ENCODE measurements around the gene KY. TPM values are rescaled to one million over a fixed set of nuclear protein-coding genes. Genes with fewer than 3 reads are reported as not detected.

KY gene
- total RNA-seq, 1 donor from 2014 or later = not detected

DNA sequence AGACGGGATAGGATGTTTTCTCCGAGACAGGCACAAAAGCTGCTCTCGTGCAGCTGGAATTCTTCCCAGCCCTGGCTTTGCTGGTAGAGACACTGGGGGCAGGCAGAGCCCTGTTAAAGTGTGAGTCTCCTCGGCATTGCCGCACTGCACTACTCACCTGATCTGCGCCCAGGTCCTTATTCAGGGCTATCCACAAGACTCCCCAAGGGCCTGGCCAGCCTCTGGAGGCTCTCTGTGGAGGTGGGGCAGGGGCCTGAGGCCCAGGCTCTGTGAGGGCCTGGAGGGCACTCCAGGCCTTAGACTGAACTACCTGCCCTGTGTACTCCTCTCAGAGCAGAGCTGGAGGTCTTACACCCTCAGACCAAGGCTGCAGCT lies 48.4 kb downstream of the KY start:
- no peak for DNase-seq (ENCODE audit: low spot score in 2 of 2, unreplicated experiment in 2 of 2)
- no peak for TF ChIP-seq CTCF (IDR thresholded peaks at IDR 0.05; ENCODE audit: unreplicated experiment)
- Mint-ChIP-seq H3K9me3 (no peaks in the 10 kb centered on the region), H3K36me3 (no peaks in the 10 kb centered on the region), H3K4me1 (peaks cover 25% of the 10 kb centered on the region), H3K27me3 (ENCODE audit: low read depth) (peaks cover 36% of the 10 kb centered on the region), H3K4me3 (no peak overlapping the region), H3K27ac (no peak overlapping the region)

GRCh38 chr3:134601539-134602439 lies 49.0 kb downstream of the KY start:
- Mint-ChIP-seq H3K4me1 (peaks cover 24% of the 10 kb centered on the region), H3K27ac (no peak overlapping the region), H3K4me3 (no peak overlapping the region), H3K36me3 (no peaks in the 10 kb centered on the region), H3K27me3 (ENCODE audit: low read depth) (peaks cover 38% of the 10 kb centered on the region), H3K9me3 (no peaks in the 10 kb centered on the region)
- peak in 1 of 2 experiments; percentile 58 for DNase-seq (ENCODE audit: low spot score in 2 of 2, unreplicated experiment in 2 of 2)
- TF ChIP-seq CTCF (IDR thresholded peaks at IDR 0.05; ENCODE audit: unreplicated experiment) = no peak

DNA sequence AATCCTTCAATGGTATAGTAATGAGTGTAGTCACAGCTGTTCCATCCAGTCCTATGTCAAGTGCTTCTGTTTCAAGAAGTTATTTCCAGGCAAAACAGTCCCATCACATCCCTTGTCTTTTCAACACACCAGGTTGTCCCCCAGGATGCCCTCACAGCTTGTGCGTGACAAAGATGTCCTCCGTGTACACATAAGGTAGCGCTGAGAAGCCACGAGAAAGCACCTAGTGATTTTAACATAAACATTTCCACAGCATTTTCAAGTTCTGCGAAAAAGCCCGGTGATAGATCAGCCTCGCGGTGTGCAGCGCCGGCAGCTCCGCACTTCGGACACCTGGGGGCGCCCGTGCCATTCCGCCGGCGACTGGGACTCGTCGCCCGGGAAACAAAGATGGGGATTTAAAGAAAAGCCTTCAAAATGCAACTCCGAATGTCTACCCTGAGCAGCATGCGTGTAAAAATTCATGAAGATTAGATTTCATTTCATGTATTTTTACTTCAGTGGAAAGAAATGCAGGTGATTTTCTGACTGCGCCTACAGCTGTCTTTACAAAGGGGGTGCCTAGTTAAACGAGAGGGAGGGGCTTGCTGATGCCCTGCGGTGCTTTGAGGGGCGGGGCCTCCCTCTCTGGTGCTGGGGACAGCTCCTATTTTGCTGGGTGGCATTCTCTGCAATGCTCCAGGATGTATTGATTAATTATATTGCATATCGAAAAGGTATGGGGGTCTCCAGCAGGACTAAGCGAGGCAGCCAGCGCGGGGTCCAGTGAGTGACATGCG lies 49.9 kb downstream of the KY start:
- Mint-ChIP-seq H3K4me1 (peaks cover 20% of the 10 kb centered on the region), H3K36me3 (no peaks in the 10 kb centered on the region), H3K27me3 (ENCODE audit: low read depth) (peaks cover 37% of the 10 kb centered on the region), H3K27ac (no peak overlapping the region), H3K4me3 (no peak overlapping the region), H3K9me3 (no peaks in the 10 kb centered on the region)
- DNase-seq (ENCODE audit: low spot score in 2 of 2, unreplicated experiment in 2 of 2) = peak; percentile 71 to 88
- TF ChIP-seq CTCF (IDR thresholded peaks at IDR 0.05; ENCODE audit: unreplicated experiment) = peak; percentile 92

- no peak for DNase-seq (ENCODE audit: low spot score in 2 of 2, unreplicated experiment in 2 of 2)
- TF ChIP-seq CTCF (IDR thresholded peaks at IDR 0.05; ENCODE audit: unreplicated experiment) = no peak
- Mint-ChIP-seq H3K4me1 (peaks cover 20% of the 10 kb centered on the region), H3K4me3 (no peak overlapping the region), H3K9me3 (no peaks in the 10 kb centered on the region), H3K36me3 (no peaks in the 10 kb centered on the region), H3K27me3 (ENCODE audit: low read depth) (peaks cover 31% of the 10 kb centered on the region), H3K27ac (no peak overlapping the region)
Measured at GRCh38 chr3:134600206-134600605, 50.6 kb downstream of the KY start.

GRCh38 chr3:134598763-134599545 lies 51.9 kb downstream of the KY start:
- peaks cover 36% of the 10 kb centered on the region for H3K27me3 Mint-ChIP-seq (ENCODE audit: low read depth)
- no peak for TF ChIP-seq CTCF (IDR thresholded peaks at IDR 0.05; ENCODE audit: unreplicated experiment)
- no peaks in the 10 kb centered on the region for H3K9me3 Mint-ChIP-seq
- no peak overlapping the region for H3K27ac Mint-ChIP-seq
- peaks cover 20% of the 10 kb centered on the region for H3K4me1 Mint-ChIP-seq
- no peak overlapping the region for H3K4me3 Mint-ChIP-seq
- H3K36me3 Mint-ChIP-seq = no peaks in the 10 kb centered on the region
- no peak for DNase-seq (ENCODE audit: low spot score in 2 of 2, unreplicated experiment in 2 of 2)

Measured in mesothelial cell of epicardium (in vitro differentiated cells).